Panc1 (cell line): ENCODE measurements around the gene NSD1. TPM values are rescaled to one million over a fixed set of nuclear protein-coding genes. Genes with fewer than 3 reads are reported as not detected.

Experiments used
- ATAC-seq: fragments of 200-7000 bp; cut with Tn5 transposase; 2 replicates; pipeline ENCODE4 v1.9.1; 2020; ENCODE audit warnings: mild to moderate bottlenecking, moderate library complexity
- BruUV-seq: library from RNA; stranded (reverse); fragments of 400-500 nt; replicated peaks from 2 replicates; lab custom pipeline; 2021; lab: Mats Ljungman, UMichigan
- CTCF ChIA-PET: fragments of 300-600 bp; sonication (Branson Sonifier 250); formaldehyde crosslinking; loops from one replicate; lab custom pipeline; 2022; ENCODE audit warnings: antibody characterized with exemption; lab: Charles Lee
- POLR2A ChIA-PET: fragments of 300-600 bp; sonication (Branson Sonifier 250); formaldehyde crosslinking; loops from one replicate; lab custom pipeline; 2022; ENCODE audit warnings: antibody characterized with exemption; lab: Charles Lee
- DNase-seq: peaks from one replicate; pipeline ENCODE4 v3.0.0-alpha.2; 2010; ENCODE audit warnings: low read depth, low spot score
- H3K27ac ChIP-seq: 2 replicates; pipeline ENCODE4 v1.5.1; 2011; ENCODE audit warnings: mild to moderate bottlenecking, low read length, inconsistent platforms
- H3K27me3 ChIP-seq: fragments of 200-500 bp; sonication (Bioruptor generic); 2 replicates; pipeline ENCODE4 v1.6.0; 2014; ENCODE audit warnings: low read length, inconsistent platforms; ENCODE audit not compliant: control insufficient read depth, insufficient read depth
- H3K36me3 ChIP-seq: fragments of 200-500 bp; sonication (Bioruptor generic); 2 replicates; pipeline ENCODE4 v1.5.1; 2014; ENCODE audit warnings: inconsistent platforms, mild to moderate bottlenecking, low read length, moderate library complexity; ENCODE audit not compliant: control insufficient read depth, insufficient read depth
- H3K4me1 ChIP-seq: 2 replicates; pipeline ENCODE4 v1.5.1; 2011; ENCODE audit warnings: inconsistent platforms, mild to moderate bottlenecking, low read length, moderate library complexity; ENCODE audit not compliant: control insufficient read depth, insufficient read depth
- H3K4me3 ChIP-seq, 2 experiments: 2 replicates each; pipeline ENCODE4 v1.5.1; 2011 to 2012; ENCODE audit warnings: low read depth in 2 of 2, low read length in 2 of 2, mild to moderate bottlenecking in 2 of 2, inconsistent platforms in 1 of 2, moderate library complexity in 1 of 2
- H3K9me3 ChIP-seq: fragments of 200-500 bp; sonication (Bioruptor generic); 2 replicates; pipeline ENCODE4 v1.5.1; 2014; ENCODE audit warnings: low read depth, mild to moderate bottlenecking, inconsistent platforms, low read length, moderate library complexity; ENCODE audit not compliant: control insufficient read depth, insufficient read depth
- POLR2AphosphoS5 ChIP-seq: IDR thresholded peaks from 2 replicates; pipeline ENCODE4 v1.6.1; 2012; ENCODE audit warnings: mild to moderate bottlenecking, low read depth, low read length, moderate library complexity
- SIN3A ChIP-seq: IDR thresholded peaks from 2 replicates; pipeline ENCODE4 v1.6.1; 2012; ENCODE audit warnings: low read depth, mild to moderate bottlenecking, low read length, moderate library complexity, borderline replicate concordance; ENCODE audit not compliant: insufficient read depth
- TCF7L2 ChIP-seq: IDR thresholded peaks from 2 replicates; pipeline ENCODE4 v1.6.1; 2011; ENCODE audit warnings: mild to moderate bottlenecking, low read depth, low read length, inconsistent platforms
- in situ Hi-C: cut with HindIII; loops from 2 replicates; pipeline ENCODE4 v1.10.0; 2016; ENCODE audit warnings: low sequenced_read_pairs, low pct_unique_long_range_greater_than_20kb
- intact Hi-C: fragments of 100-400 bp; cut with micrococcal nuclease; formaldehyde crosslinking; loops from one replicate; pipeline ENCODE4 v1.10.0; 2022; ENCODE audit not compliant: unreplicated experiment
- total RNA-seq: library from RNA; stranded (reverse); gene quantifications from one replicate; pipeline ENCODE4 v1.2.1, GENCODE V29; 2021; ENCODE audit not compliant: unreplicated experiment
- TF ChIP-seq, protein P1 (sequence below): fragments of 450-650 bp; IDR thresholded peaks from 2 replicates; pipeline ENCODE4 v1.5.1; 2017; ENCODE audit warnings: mild to moderate bottlenecking
- TF ChIP-seq, protein P2 (sequence below), 2 experiments: IDR thresholded peaks; 2 replicates each; pipeline ENCODE4 v1.6.1; 2011 to 2012; ENCODE audit warnings: low read depth in 2 of 2, control low read depth in 1 of 2, low read length in 1 of 2, mild to moderate bottlenecking in 1 of 2, moderate library complexity in 1 of 2; ENCODE audit not compliant: insufficient read depth in 1 of 2

The NSD1 gene
- total RNA-seq, 1 experiment from 2014 or later = 58.7 TPM

DNA sequence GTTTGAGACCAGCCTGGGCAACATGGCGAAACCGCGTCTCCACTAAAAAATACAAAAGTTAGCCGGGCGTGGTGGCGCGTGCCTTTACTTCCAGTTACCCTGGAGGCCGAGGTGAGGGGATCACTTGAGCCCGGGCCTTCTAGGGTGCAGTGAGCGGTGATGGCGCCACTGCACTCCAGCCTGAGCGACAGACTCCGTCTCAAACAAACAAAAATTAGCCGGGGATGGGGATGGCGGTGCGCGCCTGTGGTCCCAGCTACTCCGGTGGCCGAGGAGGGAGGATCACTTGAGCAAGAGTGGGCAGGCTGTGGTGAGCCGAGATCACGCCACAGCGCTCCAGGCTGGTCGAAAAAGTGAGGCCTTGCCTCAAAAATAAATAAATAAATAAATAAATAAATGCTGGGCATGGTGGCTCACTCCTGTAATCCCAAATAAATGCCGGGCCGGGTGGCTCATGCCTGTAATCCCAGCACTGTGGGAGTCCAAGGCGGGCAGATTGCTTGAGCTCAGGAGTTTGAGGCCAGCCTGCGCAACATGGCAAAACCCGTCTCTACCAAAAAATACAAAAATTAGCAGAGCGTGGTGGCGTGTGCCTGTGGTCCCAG lies 16.0 kb upstream of the NSD1 start:
- Histone ChIP-seq H3K4me1 (no peaks in the 10 kb centered on the region), H3K9me3 (no peaks in the 10 kb centered on the region), H3K27me3 (no peaks in the 10 kb centered on the region), H3K4me3 (no peak overlapping the region), H3K36me3 (no peaks in the 10 kb centered on the region), H3K27ac (no peak overlapping the region)
- in situ Hi-C loops = no loop called here
- ChIA-PET CTCF (no interaction called here), POLR2A (no interaction called here)
- no peak for TF ChIP-seq TCF7L2
- TF ChIP-seq SIN3A = no peak
- TF ChIP-seq, protein P1, sequence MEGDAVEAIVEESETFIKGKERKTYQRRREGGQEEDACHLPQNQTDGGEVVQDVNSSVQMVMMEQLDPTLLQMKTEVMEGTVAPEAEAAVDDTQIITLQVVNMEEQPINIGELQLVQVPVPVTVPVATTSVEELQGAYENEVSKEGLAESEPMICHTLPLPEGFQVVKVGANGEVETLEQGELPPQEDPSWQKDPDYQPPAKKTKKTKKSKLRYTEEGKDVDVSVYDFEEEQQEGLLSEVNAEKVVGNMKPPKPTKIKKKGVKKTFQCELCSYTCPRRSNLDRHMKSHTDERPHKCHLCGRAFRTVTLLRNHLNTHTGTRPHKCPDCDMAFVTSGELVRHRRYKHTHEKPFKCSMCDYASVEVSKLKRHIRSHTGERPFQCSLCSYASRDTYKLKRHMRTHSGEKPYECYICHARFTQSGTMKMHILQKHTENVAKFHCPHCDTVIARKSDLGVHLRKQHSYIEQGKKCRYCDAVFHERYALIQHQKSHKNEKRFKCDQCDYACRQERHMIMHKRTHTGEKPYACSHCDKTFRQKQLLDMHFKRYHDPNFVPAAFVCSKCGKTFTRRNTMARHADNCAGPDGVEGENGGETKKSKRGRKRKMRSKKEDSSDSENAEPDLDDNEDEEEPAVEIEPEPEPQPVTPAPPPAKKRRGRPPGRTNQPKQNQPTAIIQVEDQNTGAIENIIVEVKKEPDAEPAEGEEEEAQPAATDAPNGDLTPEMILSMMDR = no peak
- TF ChIP-seq, protein P2, sequence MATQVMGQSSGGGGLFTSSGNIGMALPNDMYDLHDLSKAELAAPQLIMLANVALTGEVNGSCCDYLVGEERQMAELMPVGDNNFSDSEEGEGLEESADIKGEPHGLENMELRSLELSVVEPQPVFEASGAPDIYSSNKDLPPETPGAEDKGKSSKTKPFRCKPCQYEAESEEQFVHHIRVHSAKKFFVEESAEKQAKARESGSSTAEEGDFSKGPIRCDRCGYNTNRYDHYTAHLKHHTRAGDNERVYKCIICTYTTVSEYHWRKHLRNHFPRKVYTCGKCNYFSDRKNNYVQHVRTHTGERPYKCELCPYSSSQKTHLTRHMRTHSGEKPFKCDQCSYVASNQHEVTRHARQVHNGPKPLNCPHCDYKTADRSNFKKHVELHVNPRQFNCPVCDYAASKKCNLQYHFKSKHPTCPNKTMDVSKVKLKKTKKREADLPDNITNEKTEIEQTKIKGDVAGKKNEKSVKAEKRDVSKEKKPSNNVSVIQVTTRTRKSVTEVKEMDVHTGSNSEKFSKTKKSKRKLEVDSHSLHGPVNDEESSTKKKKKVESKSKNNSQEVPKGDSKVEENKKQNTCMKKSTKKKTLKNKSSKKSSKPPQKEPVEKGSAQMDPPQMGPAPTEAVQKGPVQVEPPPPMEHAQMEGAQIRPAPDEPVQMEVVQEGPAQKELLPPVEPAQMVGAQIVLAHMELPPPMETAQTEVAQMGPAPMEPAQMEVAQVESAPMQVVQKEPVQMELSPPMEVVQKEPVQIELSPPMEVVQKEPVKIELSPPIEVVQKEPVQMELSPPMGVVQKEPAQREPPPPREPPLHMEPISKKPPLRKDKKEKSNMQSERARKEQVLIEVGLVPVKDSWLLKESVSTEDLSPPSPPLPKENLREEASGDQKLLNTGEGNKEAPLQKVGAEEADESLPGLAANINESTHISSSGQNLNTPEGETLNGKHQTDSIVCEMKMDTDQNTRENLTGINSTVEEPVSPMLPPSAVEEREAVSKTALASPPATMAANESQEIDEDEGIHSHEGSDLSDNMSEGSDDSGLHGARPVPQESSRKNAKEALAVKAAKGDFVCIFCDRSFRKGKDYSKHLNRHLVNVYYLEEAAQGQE (IDR thresholded peaks at IDR 0.05; ENCODE audit: insufficient read depth in 1 of 2, low read depth in 2 of 2, low read length in 1 of 2) = no peak
- no peak for TF ChIP-seq POLR2AphosphoS5
- ATAC-seq (no peak), DNase-seq (no peak)
- no TSS peak for BruUV-seq
- intact Hi-C loops = no loop called here

DNA sequence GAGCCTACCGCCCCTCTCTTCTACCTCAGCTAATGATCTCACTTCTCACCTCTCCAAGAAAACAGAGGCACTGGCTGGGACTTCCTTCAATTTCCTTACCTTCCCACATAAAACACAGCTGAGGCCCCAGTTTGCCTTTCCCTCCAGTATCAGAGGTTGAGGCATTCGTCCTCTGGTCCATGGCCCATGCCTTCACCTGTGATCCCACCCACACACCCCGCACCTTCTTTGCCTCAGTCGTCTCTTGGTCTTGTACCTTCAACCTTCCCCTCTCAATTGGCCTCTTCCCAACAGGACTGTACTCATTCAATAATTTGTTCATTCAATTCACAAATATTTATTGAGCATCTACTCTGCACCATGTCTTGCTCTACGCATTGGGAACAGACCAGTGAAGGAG lies 11.0 kb upstream of the NSD1 start:
- DNase-seq (no peak), ATAC-seq (no peak)
- H3K27me3 ChIP-seq = no peaks in the 10 kb centered on the region
- POLR2A ChIA-PET = no interaction called here
- CTCF ChIA-PET = no interaction called here
- H3K36me3 ChIP-seq = no peaks in the 10 kb centered on the region
- TF ChIP-seq POLR2AphosphoS5 (no peak), TCF7L2 (no peak)
- TF ChIP-seq, protein P2 (IDR thresholded peaks at IDR 0.05; ENCODE audit: insufficient read depth in 1 of 2, low read depth in 2 of 2, low read length in 1 of 2) = no peak
- TF ChIP-seq, protein P1 = no peak
- no peaks in the 10 kb centered on the region for H3K4me1 ChIP-seq
- in situ Hi-C loops (no loop called here), intact Hi-C loops (no loop called here)
- H3K9me3 ChIP-seq = no peaks in the 10 kb centered on the region
- no peak overlapping the region for H3K27ac ChIP-seq
- no TSS peak for BruUV-seq
- H3K4me3 ChIP-seq = no peak overlapping the region
